HG02678 (cell line): ENCODE data around the gene NELL1.

ENCODE experiments used
- ATAC-seq: cut with Tn5 transposase; IDR thresholded peaks from one replicate; pipeline ENCODE4 v1.9.1; 2021; ENCODE audit warnings: mild to moderate bottlenecking, moderate library complexity; ENCODE audit not compliant: unreplicated experiment

Gene NELL1

DNA sequence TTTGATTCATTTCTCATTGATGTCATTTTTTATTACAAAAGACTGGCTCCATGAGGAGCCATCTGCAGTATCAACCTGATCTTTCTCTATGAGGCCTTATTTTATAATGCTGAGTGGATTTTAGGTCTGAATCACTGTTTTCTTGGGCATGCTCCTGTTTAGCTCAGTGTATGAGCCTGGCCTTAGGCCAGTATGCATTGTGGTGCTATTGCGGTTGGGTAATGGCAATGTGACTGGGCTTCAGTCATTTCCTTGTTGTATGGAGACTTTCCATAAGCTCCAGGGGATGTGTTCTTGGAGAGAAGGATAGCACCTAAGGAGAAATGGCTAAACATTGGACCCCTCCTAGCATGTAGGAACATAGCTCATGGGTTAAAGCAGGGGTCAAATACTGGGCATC is 293.2 kb downstream of the NELL1 start:
- no peak for ATAC-seq

DNA sequence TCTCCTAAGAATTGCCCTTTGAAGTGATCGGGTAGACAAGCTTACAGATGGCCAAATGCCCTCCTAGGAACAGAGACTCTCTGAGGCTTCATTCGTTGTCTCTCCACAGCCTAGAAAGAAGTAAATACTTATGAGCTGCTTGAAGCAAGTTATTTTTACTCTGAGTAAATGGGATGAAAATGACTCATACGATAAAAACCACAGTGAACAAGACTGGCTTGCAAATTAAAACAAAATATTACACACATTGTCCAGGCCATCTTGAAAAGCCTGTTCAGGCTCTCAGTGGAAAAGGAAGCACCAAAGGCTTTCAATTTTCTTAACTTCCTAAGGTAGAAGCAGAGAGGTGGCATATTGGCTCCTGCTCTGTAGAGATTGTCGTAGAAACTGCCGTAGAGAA is 294.2 kb downstream of the NELL1 start:
- ATAC-seq = no peak

DNA sequence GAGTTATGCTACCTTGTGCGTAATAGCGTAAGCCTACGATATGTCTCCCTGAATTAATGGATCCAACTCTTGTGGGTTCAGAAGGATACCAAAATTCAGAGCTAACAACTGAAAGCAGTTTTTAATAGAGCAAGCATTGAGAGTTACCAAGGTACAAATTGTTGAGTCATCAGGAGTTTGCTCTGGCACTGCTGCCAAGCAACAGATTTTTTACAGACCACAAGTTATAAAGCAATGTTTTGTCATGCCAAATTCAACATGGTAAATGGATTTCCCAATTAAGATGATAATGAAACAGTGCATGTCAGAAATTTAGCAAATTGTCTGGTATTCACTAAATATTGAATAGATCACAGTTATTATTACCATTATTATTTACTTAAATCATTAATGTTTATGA is 295.6 kb downstream of the NELL1 start:
- no peak for ATAC-seq

DNA sequence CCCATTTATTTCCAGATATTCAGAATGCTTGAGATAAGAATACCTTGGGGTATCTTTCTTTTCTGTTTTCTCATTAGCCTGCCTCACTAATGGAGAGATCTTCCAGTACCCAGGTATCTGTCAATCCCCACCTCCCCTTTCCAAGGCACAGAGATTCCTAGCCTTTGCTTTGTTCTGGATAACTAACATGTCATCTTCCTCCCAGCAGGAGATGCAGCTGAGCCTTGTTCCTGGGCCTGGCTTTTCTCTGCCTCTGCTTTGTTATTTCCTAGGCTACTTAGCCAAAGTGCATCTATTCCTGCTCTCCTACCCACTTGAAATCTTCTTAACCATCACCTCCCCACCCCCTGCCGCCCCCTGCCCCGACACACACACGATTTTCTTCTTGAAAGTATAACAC is 297.1 kb downstream of the NELL1 start:
- ATAC-seq = no peak

DNA sequence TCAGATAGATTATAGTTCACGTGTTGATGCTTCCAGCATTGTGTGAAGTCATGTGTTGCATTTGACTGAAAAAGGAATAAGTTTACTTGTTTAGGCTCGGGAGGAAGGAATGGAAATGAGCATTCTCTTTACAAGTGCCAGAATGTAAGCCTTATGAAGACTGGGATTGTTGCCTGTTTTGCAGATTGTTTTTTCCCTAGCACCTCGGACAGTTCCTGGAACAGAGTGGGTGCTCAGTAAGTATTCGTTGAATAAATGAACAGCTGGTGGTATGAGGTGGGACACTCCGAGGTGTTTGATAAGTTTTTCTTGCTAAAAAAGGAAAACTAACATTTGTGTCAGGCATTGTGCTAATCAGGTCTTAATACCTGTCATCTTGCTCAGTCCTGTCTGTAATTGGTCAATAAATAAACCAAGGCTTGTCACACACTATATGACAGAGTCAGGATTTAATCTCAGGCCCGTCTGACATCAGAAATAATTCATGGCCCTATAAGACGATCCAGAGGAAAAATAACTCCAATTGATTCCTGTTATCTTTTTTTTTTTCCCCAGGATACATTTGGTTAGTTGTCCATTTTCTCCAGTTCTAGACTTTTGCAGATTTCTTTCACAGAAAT is 304.7 kb downstream of the NELL1 start:
- no peak for ATAC-seq

DNA sequence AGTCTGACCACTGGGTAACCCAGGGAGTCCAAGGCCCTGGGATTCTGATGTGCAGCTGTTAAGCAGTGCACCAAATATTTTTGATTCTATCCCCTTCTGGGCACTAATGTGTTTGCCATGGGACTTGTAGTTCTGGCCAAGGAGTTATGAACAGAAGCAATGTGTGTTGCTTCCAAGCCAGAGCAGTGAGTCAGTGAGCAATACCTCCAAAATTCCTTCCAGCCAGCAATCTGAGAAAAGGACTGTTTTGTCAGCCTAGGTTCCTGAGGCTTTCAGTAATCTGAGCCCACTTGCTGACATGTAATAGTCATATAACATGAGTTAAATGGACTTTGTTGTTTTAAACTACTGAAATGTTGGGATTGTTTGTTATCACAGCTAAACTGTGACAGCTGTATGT is 311.4 kb downstream of the NELL1 start:
- ATAC-seq = no peak

DNA sequence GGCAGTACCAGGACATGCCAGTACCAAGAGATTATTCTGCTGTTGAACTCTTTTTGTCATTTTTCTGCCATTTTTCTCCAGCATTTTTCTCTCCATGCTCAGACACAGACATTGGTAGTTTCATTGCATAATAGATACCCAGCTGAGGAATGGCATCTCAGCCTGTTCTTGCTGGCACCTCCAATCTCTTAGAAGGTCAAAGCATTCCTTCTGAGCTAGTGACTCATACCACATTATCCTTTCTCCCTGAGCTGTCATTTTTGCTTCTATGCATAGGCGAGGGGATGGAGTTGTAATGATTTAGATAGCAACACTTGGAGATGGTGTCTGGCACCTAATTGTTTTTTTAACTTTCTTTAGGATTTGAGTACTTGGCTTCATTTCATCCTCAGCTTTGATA is 321.1 kb downstream of the NELL1 start:
- ATAC-seq = no peak

DNA sequence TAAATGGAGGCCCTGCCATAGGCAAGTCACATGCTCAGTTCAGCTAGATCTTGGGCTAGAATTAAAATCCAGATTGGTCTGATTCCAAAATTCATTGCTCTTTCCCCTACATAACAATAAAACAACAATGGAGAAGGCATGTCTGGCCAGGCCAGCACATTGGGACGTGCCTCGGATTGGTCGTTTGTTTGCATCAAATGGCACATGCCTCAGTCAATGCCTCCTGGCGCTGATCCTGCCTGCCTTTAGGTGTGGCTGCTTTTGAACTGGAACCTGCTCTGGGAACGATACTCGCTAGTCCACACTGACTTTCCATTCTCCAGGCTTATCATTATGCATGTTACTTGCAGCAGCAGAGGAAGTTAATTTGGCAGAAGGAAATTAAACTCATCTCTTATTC is 322.1 kb downstream of the NELL1 start:
- ATAC-seq = no peak

DNA sequence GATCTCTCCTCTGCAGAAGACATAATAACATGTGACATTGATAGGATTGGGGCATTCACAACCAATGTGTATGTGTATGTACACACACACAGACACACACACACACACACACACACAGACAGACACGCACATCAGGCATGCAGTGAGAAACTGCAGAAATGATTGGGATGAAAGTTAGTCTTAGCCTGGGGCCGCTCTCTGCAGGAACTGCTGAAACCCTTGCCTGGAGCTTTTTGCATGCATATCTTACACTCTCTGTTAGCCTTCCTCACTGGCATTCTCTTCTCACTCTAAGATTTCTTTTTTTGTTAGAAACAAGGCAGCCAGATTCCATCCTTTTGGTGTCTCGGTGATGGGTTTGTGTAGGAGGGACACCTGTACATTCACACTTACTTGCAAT is 337.9 kb downstream of the NELL1 start:
- no peak for ATAC-seq

DNA sequence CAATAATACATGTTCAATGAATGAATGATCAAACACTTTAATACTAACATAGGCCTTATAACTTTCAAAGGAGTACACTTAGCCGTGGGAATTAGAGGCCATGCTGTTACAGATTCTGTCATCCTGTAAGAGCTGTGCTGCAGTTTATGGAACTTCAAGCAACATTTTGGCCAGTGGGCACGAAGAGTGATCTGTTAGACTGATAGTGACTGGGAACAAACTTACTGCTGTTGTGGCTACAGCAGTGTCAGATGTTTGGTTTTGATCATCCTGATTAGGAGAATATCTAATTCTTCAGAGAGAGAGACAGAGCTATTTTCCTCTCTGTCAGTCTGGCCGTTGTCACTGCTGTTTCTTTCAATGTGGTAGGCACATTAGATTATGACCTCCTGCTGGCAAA is 348.9 kb downstream of the NELL1 start:
- no peak for ATAC-seq

DNA sequence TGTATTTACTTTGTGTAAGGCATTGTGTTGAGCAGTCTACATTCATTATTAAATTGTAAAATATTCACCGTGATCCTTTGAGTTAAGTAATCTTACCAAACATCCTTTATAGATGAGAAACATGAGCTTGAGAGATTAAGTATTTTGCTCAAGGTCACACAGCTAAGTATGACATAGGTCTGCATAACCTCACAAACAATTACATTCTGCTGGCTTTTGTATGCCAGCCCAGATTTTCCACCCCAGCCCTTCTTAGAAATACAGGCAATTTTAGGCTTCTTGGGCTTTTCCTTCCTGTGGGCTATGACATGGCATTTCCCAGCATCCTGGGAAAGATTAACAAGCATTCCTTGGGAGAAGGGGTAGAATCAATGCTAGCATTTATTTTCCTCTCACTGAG is 357.3 kb downstream of the NELL1 start:
- no peak for ATAC-seq

DNA sequence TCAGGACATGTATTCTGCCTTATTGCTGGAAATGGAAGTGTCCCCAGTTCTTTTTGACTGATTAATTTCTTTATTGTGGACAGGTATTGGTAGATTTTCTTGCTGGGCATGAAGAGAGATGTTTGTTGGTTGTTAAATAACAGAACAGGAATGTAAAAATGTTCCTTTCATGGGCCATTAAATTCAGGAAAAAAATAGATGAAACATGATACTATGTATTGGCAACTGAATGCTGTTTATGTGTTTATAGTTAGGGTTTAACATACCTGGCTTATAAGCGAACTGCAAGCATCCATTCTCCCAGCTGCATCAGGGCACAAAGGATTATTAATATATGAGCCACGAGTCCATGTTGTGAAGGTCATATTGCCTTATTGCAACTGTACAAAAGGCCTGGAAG is 368.5 kb downstream of the NELL1 start:
- ATAC-seq = no peak

DNA sequence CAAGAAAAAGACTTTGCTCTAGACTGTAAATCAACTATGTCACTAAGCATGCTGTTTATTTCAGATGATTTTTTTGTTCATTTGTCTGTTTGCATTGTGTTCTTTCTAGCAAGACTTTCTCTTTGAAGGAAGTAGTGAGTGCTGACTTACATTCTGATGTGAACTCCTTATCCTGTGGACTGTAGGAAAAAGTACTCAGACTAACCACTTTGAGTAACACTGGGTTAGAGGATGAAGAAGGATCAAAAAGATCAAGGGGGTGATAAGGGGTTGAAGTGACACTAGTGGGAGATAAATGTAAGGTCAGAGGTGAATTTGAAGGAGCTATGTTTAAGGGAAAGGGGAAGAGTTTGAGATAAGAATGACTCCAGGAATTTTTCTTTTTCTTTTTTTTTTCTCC is 369.4 kb downstream of the NELL1 start:
- ATAC-seq = no peak

DNA sequence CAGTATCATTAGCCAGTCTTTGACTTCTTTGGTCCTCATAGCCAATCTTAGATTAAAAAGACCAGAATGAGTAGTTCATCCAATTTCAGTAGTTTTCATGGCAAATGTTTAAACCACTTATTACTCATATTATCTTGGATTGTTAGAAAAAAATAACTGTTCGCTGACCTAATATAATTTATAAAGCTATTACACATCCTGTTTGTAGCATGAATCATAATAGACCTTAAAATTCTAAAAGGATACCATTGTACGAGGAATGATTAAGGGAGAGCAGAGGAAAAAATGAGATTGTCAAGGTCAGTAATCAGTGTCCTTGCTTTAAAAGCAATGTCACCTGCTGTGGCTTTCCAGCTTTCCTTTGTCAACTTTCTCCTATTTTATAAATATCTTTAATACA is 371.2 kb downstream of the NELL1 start:
- ATAC-seq = no peak

DNA sequence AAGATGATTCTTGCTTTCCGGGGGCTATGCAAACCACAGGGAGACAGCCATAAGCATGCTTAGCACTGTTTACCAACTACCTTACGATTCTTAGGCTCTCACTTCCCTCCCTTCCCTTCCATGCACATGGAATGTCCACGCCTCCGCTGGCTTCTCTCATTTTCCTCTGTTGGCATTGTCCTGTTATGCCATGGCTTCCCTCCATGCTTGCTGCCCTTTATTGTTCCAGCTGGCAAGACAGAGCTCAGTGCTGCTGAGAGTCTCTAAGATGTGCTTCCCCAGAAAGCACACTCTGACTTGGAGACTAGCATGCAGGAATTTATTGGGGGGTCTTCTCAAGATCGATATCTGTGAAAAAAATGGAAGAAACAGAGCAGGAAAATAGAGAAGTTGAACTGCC is 379.2 kb downstream of the NELL1 start:
- ATAC-seq = no peak

DNA sequence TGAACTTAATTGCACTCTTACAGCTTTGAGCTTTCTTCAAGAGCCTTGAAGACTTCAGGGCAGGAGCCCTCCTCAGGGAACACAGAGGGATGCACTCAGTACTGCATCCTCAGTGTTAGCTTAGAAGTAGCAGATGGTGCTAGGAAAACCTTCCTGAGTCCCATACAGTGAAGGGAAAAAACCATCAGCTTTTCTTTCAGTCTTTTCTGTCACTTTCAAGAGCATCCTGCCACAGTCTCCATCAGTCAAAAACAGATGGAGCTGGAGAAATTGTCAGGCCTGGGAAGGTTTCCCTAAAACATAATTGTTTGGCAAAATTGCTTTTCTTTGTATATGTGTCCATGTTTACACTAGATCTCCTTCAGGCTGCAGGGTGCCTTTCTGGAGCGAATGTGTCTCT is 384.1 kb downstream of the NELL1 start:
- ATAC-seq = no peak

DNA sequence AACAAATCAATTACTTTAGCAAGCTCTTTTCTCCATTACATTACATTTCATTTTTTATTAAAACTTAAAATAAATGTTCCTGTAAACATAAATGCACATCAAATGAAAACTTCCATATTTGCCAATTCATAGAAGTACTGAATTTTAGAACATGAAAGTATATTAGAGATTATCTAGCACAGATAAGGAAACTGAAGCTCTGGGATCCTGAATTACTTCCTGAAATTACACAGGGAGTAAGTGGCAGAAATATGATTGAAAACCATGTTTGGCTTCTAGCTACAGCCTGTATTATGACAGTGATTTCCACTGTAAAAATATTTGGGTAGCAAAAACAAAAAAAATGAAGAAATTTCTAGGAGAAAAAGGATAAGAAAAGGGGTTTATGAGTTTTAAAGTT is 387.3 kb downstream of the NELL1 start:
- no peak for ATAC-seq

DNA sequence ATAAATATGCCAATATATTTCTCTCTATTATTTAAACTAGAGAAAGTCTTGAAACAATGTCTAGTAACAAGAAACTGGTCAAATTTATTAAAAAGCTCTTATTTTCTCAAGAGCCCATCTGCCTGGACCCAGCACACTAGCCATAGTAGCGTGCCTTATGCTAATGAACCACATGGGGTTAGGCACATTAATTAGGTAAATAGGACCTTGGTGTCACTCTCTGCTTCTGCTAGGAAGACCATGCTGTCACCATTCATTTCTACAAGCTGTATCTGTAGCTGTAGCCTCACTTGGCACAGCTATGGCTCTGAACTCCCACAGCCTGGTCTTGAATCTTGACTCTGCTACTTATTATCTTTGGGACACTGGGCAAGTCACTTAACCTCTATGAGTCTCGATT is 390.5 kb downstream of the NELL1 start:
- ATAC-seq = no peak

DNA sequence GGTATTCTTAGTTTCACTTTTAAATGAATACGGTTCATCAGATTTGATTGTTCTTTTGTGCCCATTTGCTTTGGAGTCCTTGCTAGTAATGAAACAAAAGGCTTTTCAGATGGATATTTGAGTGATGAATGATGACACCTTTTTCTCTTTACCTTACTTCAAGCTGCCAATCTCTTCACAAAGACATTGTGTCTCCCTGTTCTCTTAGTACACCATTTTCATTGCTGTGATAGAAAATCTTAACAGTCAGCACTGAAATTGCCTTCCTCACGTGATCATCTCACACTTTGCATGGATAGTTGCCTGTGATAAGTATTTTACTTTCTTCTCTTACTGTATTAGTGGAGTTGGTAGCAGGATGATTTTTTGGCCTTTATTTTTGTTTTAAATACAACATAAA is 396.6 kb downstream of the NELL1 start:
- no peak for ATAC-seq

DNA sequence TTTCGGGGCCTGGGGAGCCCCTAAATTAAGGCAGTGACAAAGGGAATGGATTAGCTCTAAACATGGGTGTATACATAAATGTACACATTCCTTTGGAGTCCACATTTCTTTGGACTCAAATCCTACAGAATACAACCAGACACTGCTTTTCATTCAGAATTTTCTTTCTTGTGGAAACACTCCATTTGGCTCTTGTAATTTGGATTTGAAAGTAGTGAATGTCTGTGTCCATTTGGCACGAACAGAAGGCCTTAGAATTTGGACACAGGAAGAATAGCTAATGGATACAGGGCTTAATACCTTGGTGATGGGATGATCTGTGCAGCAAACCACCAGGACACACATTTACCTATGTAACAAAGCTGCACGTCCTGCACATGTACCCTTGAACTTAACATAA is 399.5 kb downstream of the NELL1 start:
- ATAC-seq = no peak

DNA sequence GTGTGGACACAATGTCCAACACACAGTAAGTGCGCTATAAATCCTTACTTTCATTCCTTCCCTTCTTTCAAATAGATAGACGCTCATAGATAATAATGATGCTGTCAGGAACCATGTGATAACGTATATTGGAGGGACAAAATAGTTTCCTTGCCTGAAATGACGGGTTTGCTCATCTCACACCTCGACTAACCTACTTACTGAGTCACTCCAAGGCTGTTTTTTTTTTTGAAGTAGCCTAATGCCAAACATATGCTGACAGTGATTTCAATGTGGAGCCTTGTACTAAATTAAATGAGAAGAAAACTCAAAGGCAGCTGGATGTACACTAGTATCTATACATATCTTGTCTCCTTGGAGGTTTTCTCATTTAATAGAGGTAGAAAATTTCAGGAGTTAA is 400.5 kb downstream of the NELL1 start:
- no peak for ATAC-seq

DNA sequence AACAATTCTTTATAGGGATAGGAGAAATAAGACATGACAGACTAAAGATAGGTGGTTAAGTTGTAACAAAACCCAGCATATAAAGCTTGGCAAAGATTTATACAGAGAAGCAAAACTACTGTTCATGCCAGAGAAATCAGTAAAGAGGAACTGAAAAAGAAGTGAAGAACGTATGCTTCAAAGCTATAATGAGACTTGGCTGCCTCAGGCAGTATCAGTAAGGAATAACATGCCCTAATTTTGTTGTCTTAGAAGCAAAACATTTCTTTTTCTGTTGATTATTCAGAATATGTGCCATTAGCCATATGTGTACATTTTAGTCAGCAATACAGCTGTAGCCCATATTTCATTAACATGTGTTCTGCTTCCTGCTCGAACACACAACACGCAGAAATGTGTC is 403.2 kb downstream of the NELL1 start:
- ATAC-seq = peak; percentile 52

DNA sequence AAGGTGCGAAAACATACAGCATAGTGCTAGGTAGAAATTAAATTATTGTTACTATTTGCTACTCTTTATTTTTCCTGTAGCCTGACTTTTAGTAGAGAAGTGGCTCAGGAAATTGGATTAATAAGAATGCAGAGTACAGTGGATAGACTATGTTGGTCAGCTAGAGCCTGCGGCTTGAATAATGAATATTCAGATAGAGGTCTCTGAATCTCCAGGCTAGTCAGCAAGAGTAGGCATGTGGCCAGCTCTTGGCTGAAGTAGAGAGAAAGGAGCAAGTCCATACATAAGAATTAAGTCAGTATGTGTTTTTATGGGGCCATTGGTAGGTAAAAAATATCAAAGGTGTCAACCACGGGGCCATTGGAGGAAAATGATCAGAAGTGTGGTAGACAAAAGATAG is 413.5 kb downstream of the NELL1 start:
- no peak for ATAC-seq

DNA sequence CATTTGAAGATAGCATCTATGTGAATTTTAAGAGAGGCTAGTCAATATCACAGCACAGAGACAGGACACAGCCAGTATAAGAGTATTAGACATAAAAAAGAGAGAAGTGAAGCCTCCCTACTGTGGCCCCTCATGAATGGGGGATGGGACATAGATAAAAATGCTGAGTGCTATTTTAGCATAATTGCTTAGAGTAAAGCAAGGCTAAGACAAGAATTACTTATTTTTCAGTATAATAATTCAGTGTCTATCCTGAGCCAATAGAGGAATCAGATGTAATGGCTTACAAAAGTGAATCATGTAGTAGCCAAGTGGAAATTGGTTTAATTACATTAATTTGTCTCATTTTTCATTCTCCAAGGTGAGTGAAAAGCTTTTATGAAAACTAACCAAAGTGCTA is 419.5 kb downstream of the NELL1 start:
- no peak for ATAC-seq
